ENCODE measurements around the gene DPH7. TPM values are rescaled to one million over a fixed set of nuclear protein-coding genes. Genes with fewer than 3 reads are reported as not detected.
"Not testable (repeated sequence)": the region's sequence is repeated elsewhere in the genome, so short reads cannot be mapped to it uniquely, and the experiment has no call there.

Gene DPH7
- 16.5 TPM for polyA plus RNA-seq (2012; ENCODE audit: low read depth, missing spikeins)

DNA sequence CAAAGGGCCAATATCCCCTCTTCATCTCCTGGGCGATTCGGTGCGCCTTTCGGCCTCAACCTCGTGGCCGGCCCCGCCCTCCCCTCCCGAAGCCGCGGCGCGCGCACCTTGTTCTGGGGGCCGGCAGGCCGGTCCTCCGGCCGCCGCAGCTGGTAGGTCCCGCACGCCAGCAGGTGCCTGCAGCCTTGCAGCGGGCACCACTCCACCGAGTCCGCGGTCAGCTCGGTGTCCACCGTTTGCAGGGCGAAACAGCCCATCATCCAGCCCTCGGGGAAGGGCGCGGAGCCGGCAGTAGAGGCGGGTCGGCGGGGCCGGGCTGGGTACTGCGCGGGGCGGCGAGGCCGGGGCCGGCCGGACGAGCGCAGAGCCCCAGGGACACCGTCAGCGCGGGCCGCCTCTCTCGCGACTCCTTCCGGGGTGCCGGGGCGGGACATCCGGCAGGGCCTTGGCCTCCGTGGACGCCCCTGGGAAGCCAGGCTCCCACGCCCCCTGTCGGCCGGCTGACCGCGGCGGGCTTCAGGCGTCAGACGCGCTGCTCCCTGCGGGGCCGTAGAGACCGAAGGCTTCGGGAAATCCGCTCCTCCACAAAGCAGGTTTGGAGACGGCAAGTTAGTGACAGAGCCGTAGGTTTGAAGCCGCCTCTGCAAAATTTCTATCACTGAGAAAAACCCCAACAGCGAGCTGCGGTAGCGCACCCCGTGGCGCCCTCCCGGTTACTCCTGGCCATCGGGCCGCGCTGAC is at the start of gene DPH7:
Gene DPH7, minus strand, starts transcription at position 408 of the 741 bp plus-strand sequence. Its CDS starts 148 bp downstream, at position 260.
- DNase-seq (ENCODE audit: insufficient read length, low spot score) (peak; percentile 100), FAIRE-seq (peak; percentile 95)

DNA sequence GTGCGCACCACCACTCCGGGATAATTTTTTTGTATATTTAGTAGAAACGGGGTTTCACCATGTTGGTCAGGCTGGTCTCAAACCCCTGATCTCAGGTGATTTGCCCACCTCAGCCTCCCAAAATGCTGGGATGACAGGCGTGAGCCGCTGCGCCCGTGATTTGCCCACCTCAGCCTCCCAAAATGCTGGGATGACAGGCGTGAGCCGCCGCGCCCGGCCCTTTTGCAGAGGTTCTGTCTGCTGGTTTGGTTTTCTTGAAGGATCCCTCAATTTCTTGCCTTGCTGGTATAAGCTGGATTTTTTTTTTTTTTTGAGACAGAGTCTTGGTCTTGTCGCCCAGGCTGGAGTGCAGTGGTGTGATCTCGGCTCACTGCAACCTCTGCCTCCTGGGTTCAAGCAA is 48.7 kb upstream of the DPH7 start:
- DNase-seq (ENCODE audit: insufficient read length, low spot score); FAIRE-seq: not testable (repeated sequence)

More for the DNA sequence above, at the start of gene DPH7:
- TF ChIP-seq POLR2AphosphoS5 (IDR thresholded peaks at IDR 0.05; ENCODE audit: low read depth, low read length) (peak; percentile 52; the same call in 1 of the 2 replicates), PAX5 (IDR thresholded peaks at IDR 0.05; ENCODE audit: insufficient read depth, low read length, severe bottlenecking) (no peak), POLR2A (IDR thresholded peaks at IDR 0.05; ENCODE audit: low read depth, low read length) (peak; percentile 61), TAF1 (IDR thresholded peaks at IDR 0.05; ENCODE audit: low read depth, low read length) (no peak), SPI1 (IDR thresholded peaks at IDR 0.05; ENCODE audit: low read depth, low read length) (no peak), POU2F2 (IDR thresholded peaks at IDR 0.05; ENCODE audit: low read depth, low read length) (peak; percentile 15; the same call in 1 of the 2 replicates)

DNA sequence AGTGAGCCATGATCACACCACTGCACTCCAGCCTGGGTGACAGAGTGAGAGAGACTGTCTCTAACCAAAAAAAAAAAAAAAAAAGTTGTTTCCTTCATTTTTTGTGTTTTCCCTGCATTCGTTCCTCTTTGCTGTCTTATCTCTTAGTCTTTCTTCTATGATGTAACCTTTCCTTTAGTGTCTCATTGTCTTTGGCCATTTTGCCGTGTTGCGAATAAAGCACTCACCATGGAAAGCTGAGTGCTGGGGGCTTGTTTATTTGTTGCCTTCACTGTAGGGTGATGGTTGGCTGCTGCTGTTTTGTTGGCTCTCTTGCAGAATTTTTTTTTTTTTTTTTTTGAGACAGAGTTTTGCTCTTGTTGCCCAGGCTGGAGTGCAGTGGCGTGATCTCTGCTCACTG is 47.7 kb upstream of the DPH7 start:
- FAIRE-seq: no peak
- DNase-seq (ENCODE audit: insufficient read length, low spot score): no peak
- TF ChIP-seq POLR2A (IDR thresholded peaks at IDR 0.05; ENCODE audit: low read depth, low read length) (no peak), POU2F2 (IDR thresholded peaks at IDR 0.05; ENCODE audit: low read depth, low read length) (no peak), PAX5 (IDR thresholded peaks at IDR 0.05; ENCODE audit: insufficient read depth, low read length, severe bottlenecking) (no peak), POLR2AphosphoS5 (IDR thresholded peaks at IDR 0.05; ENCODE audit: low read depth, low read length) (no peak), TAF1 (IDR thresholded peaks at IDR 0.05; ENCODE audit: low read depth, low read length) (no peak), SPI1 (IDR thresholded peaks at IDR 0.05; ENCODE audit: low read depth, low read length) (no peak)

DNA sequence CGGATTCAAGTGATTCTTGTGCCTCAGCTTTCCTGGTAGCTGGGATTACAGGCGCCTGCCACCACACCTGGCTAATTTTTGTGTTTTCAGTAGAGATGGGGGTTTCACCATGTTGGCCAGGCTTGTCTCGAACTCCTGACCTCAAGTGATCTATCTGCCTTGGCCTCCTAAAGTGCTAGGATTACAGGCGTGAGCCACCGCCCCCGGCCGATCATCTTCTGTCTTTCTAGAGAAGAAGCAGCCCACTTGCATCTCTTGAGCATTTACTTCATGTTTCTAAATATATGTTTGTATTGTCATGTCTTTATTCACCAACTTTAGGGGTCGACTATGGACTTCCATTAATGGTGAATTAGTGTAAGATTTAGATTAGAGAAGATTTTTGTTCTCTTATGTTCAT is 43.5 kb upstream of the DPH7 start:
- FAIRE-seq; DNase-seq (ENCODE audit: insufficient read length, low spot score): not testable (repeated sequence)

DNA sequence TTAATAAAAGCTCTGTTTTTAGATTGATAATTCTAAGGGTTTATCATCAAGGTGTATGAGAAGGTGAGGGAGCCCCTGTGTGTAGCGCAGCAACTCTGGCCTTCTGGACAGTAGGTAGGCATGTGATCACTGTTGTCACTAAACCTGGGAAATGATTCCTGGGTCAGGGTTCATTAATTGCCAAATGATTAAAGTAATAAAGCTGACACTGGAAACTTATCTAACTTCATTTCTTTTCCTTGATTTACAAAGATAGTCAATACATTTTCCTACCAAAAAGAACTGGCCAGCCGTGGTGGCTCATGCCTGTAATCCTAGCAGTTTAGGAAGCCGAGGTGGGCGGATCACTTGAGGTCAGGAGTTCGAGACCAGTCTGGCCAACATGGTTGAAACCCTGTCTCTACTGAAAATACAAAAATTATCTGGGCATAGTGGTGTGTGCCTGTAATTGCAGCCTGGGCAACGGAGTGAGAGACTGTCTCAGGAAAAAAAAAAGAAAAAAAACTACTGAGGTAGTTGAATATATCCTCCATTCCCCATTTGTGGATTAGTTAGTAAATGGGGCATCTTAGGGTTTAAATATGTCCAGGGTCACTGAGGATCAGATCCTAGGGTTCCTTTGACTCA is 42.5 kb upstream of the DPH7 start:
- DNase-seq (ENCODE audit: insufficient read length, low spot score) (no peak), FAIRE-seq (no peak)
- no peak for TF ChIP-seq POLR2A (IDR thresholded peaks at IDR 0.05; ENCODE audit: low read depth, low read length)

DNA sequence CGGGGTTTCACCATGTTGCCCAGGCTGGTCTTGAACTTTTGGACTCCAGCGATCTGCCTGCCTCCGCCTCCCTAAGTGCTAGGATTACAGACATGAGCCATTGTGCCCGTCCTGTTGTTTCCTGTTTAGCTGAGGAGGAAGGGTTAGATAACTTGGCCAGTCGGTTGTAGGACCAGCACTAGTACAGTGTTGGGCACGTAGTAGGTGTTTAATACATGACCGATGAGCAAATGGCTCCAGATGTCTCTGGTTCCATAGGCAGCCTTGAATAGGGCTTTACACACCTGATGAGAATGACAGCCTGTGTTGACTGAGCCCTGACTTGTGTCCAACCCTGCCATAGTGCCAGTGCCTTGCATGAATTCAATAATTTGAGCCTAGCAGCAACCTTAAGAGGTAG is 41.9 kb upstream of the DPH7 start:
- DNase-seq (ENCODE audit: insufficient read length, low spot score) (no peak), FAIRE-seq (no peak)
- TF ChIP-seq SPI1 (IDR thresholded peaks at IDR 0.05; ENCODE audit: low read depth, low read length) (no peak), TAF1 (IDR thresholded peaks at IDR 0.05; ENCODE audit: low read depth, low read length) (no peak), PAX5 (IDR thresholded peaks at IDR 0.05; ENCODE audit: insufficient read depth, low read length, severe bottlenecking) (no peak), POU2F2 (IDR thresholded peaks at IDR 0.05; ENCODE audit: low read depth, low read length) (no peak), POLR2AphosphoS5 (IDR thresholded peaks at IDR 0.05; ENCODE audit: low read depth, low read length) (no peak), POLR2A (IDR thresholded peaks at IDR 0.05; ENCODE audit: low read depth, low read length) (no peak)

DNA sequence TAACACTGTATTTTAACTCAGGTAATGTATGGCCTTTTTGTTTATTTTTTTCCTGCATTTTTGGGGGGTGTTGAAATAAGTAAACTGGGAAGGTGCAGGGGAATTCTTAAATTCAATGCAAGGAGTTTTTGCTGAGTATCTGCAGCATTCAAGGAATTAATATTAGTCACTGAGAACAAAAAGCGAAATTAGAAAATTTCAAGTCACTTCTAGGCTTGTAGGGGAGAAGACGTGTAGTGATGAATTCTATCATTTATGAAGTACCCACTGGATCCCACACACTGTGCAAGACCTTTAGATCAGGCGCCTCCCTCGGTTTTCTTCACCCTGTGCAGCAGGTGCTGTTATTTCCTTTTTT is 41.3 kb upstream of the DPH7 start:
- DNase-seq (ENCODE audit: insufficient read length, low spot score): no peak
- no peak for TF ChIP-seq POLR2A (IDR thresholded peaks at IDR 0.05; ENCODE audit: low read depth, low read length)
- no peak for FAIRE-seq

DNA sequence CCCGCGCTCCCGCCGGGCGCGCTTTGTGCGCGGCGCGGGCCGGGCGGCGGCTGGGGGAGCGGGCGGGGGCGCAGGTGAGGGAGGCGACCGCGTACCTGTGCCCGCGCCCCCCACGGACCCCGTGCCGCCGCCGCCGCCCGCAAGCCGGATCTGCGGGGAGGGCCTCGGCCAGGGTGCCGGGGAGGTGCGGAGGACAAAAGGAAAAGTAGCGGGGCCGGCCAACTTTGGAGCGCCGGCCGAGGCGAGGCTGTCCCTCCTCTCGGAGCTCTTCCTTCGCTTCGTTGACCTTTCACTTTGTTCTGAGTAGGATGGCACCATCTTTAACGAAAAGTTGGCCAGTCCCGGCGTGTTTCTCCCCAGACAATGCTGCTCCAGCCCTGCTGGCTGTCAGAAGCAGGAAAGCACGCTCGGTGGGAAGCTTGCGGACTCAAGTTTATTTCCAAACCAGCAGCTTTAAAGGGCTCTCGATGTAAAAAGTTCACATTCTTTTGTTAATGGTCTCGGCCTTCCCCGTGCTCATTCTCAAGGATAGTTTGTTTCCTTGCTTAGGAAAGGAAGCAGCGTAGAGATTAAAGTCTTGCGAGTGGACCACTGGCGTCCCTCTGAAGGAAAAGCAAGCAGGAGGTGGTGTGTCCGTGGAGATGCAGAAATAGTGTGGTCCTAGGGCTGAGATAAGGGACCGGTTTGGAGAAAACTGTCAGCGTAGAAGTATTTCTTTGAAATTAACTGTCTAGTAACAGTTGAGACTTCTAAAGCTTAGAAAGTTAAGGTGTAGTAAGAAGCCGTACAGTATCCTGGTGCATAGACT is 40.7 kb upstream of the DPH7 start:
- no peak for DNase-seq (ENCODE audit: insufficient read length, low spot score)
- TF ChIP-seq POU2F2 (IDR thresholded peaks at IDR 0.05; ENCODE audit: low read depth, low read length) (no peak), PAX5 (IDR thresholded peaks at IDR 0.05; ENCODE audit: insufficient read depth, low read length, severe bottlenecking) (no peak)
- FAIRE-seq: no peak

DNA sequence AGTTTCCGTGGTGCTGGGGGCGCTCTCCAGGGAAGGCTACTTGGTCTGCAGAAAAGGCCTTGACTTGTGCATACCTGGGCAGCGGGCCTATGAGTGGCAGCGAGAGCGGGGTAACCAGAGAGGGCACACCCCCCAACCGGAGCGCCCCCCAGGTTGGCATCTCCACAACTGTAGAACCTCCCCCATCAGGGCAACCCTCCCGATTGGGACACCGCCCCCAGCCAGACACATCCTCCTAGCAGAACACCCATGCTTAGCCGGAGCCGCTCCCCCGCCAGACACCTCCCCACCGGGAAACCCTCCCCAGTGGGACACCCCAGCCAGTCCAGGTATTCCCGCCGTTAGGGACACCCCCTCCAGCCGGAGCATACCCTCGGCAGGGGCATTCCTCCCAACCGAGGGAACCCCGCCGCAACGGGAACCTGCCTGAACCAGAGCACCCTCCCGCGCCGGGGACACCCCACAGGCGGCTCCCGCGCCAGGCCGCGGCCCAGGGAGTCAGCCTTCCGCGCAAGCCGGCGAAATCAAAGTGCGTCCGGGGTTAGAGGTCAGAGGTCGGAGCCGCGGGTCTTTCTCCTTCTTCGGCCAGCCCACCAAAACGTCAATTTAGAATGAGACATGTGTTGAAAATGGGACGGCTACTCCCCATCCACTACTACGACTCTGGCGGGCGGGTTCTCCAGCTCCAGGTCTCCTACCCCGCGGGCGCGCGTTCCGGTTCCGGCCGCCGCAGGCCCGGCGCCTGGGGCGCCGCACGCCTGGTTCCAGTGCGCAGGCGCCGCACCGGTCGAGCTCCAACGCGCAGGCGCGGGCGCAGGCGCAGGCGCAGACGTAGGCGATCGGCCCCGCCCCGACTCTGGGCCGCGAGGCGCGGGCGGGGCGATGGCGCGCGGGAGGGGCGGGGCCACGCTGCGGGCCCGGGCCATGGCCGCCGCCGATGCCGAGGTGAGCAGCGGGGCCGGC is 39.7 kb upstream of the DPH7 start, which contains the start of gene EHMT1:
Gene EHMT1, plus strand, starts transcription at position 901 of the 963 bp plus-strand sequence. Its CDS starts 24 bp downstream, at position 925.
- peak; percentile 98 for DNase-seq (ENCODE audit: insufficient read length, low spot score)
- peak; percentile 88 for FAIRE-seq
- no peak for TF ChIP-seq SPI1 (IDR thresholded peaks at IDR 0.05; ENCODE audit: low read depth, low read length)
- TF ChIP-seq PAX5 (IDR thresholded peaks at IDR 0.05; ENCODE audit: insufficient read depth, low read length, severe bottlenecking): no peak
- TF ChIP-seq TAF1 (IDR thresholded peaks at IDR 0.05; ENCODE audit: low read depth, low read length): no peak
- peak; percentile 75 for TF ChIP-seq POLR2AphosphoS5 (IDR thresholded peaks at IDR 0.05; ENCODE audit: low read depth, low read length)
- TF ChIP-seq POU2F2 (IDR thresholded peaks at IDR 0.05; ENCODE audit: low read depth, low read length): peak; percentile 25; the same call in 1 of the 2 replicates
- TF ChIP-seq POLR2A (IDR thresholded peaks at IDR 0.05; ENCODE audit: low read depth, low read length): peak; percentile 74
